Measurements from ENCODE around the gene CTPS2. TPM values are rescaled to one million over a fixed set of nuclear protein-coding genes. Genes with fewer than 3 reads are reported as not detected.

The CTPS2 gene
- total RNA-seq, 1 donor from 2014 or later: 78.1 TPM

DNA sequence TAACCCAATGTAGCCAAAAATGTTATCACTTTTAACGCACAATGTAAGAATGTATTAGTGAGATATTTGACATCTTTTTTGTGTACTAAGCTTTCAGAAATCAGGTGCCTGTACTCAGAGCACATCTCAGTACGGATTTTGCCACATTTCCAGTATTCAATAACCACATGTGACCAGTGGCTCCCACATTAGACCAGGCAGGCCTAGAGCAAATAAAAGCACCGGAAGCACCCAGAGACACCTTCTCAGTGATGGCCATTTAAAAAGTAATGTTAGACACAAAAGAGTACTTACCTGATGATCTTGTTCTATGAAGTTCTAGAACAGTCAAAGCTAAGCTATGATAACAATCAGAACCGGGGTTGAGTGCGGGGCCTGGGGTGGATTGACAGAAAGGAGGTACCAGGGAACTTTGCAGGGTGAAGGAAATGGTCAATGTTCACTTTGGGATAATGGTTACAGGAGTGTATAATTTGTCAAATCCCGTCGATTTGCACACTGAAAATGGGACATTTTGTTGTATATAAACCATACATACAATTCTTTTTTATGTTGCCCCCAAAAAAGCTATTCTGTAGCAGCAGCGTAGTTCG is 1.2 kb downstream of the CTPS2 start:
- H3K27me3 Mint-ChIP-seq (ENCODE audit: low read depth): no peaks in the 10 kb centered on the region
- TF ChIP-seq, protein P1, sequence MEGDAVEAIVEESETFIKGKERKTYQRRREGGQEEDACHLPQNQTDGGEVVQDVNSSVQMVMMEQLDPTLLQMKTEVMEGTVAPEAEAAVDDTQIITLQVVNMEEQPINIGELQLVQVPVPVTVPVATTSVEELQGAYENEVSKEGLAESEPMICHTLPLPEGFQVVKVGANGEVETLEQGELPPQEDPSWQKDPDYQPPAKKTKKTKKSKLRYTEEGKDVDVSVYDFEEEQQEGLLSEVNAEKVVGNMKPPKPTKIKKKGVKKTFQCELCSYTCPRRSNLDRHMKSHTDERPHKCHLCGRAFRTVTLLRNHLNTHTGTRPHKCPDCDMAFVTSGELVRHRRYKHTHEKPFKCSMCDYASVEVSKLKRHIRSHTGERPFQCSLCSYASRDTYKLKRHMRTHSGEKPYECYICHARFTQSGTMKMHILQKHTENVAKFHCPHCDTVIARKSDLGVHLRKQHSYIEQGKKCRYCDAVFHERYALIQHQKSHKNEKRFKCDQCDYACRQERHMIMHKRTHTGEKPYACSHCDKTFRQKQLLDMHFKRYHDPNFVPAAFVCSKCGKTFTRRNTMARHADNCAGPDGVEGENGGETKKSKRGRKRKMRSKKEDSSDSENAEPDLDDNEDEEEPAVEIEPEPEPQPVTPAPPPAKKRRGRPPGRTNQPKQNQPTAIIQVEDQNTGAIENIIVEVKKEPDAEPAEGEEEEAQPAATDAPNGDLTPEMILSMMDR (IDR thresholded peaks at IDR 0.05; ENCODE audit: unreplicated experiment): no peak
- no peaks in the 10 kb centered on the region for H3K9me3 Mint-ChIP-seq
- peaks cover 22% of the 10 kb centered on the region for H3K4me1 Mint-ChIP-seq
- peaks cover 12% of the 10 kb centered on the region for H3K36me3 Mint-ChIP-seq
- no peak for DNase-seq (ENCODE audit: low spot score in 2 of 2, unreplicated experiment in 2 of 2)
- H3K27ac Mint-ChIP-seq: peak overlapping the region; percentile 96
- H3K4me3 Mint-ChIP-seq: peak overlapping the region; percentile 93

DNA sequence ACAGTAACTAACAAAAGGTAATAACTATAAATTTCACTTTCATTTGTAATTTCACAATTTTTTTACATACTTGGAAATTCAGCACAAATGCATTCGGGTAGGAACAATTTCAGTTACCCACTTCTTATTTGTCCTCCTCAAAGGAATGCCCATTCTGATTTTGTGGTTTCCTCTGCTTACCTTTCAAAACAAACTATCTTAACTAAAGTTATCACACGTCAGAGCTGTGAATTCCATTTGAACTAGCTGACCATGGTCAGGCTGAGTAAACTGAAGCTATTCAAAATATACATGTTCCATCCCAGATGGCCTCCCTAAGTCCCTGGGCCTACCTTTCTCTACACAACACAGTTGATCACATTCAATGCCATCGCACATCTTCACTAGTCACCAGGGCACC is 4.5 kb downstream of the CTPS2 start:
- DNase-seq (ENCODE audit: low spot score in 2 of 2, unreplicated experiment in 2 of 2): no peak
- peaks cover 22% of the 10 kb centered on the region for H3K4me1 Mint-ChIP-seq
- no peak overlapping the region for H3K27ac Mint-ChIP-seq
- no peaks in the 10 kb centered on the region for H3K9me3 Mint-ChIP-seq
- TF ChIP-seq, protein P1 (IDR thresholded peaks at IDR 0.05; ENCODE audit: unreplicated experiment): no peak
- peaks cover 20% of the 10 kb centered on the region for H3K36me3 Mint-ChIP-seq
- no peaks in the 10 kb centered on the region for H3K27me3 Mint-ChIP-seq (ENCODE audit: low read depth)
- no peak overlapping the region for H3K4me3 Mint-ChIP-seq

DNA sequence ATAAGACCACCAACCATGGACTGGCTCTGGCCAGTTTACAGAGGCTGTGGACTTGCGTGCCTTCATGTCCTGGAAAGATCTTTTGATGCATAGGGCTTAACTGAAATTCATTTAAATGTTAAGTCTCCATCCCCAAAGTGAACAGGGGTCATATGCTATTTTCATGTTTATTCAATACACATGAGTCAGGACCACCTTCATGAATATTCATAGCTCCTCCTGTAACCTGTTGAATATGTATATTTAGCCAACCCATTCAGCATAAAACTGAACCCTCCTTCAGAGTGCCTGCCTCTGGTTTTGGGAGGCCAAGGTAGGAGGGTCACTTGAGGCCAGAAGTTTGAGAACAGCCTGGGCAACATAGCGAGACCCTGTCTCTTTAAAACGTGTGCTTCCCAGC is 7.1 kb downstream of the CTPS2 start:
- Mint-ChIP-seq H3K27ac (no peak overlapping the region), H3K27me3 (ENCODE audit: low read depth) (no peaks in the 10 kb centered on the region), H3K9me3 (no peaks in the 10 kb centered on the region), H3K4me3 (no peak overlapping the region), H3K4me1 (peaks cover 6% of the 10 kb centered on the region), H3K36me3 (peaks cover 41% of the 10 kb centered on the region)
- DNase-seq (ENCODE audit: low spot score in 2 of 2, unreplicated experiment in 2 of 2): no peak
- TF ChIP-seq, protein P1 (IDR thresholded peaks at IDR 0.05; ENCODE audit: unreplicated experiment): no peak

DNA sequence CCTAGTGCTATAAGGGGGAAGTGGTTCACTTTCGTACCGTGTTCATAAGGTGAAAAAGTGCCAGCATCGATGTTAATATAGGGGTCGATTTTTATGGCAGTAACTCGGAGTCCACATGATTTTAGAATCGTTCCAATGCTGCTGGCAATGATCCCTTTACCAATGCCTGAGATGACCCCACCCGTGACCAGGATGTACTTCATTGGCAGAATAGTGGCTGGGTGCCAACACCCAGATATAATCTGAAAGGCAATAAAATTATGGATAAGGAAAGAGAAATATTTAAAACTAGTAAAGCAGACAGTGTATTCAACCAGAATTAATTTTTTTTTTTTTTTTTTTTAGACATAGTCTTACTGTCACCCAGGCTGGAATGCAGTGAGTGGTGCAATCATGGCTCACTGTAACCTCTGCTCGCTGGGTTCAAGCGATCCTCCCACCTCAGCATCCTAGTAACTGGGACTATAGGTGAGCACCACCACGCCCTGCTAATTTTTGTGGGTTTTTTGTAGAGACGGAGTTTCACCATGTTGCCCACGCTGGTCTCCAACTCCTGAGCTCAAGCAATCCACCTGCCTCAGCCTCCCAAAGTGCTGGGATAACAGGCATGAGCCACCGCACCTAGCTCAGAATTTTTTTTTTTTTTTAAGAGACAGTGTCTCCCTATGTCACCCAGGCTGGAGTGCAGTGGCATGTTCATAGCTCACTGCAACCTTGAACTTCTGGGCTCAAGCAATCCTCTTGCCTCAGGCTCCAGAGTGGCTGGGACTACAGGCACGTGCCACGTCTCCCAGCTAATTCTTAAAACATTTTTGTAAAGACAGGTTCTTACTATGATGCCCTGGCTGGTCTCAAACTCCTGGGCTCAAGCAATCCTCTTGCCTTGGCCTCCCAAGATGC is 9.5 kb downstream of the CTPS2 start:
- Mint-ChIP-seq H3K4me3 (no peak overlapping the region), H3K27ac (no peak overlapping the region), H3K9me3 (no peaks in the 10 kb centered on the region), H3K4me1 (no peaks in the 10 kb centered on the region), H3K27me3 (ENCODE audit: low read depth) (no peaks in the 10 kb centered on the region), H3K36me3 (peaks cover 40% of the 10 kb centered on the region)
- TF ChIP-seq, protein P1 (IDR thresholded peaks at IDR 0.05; ENCODE audit: unreplicated experiment): no peak
- DNase-seq (ENCODE audit: low spot score in 2 of 2, unreplicated experiment in 2 of 2): no peak

DNA sequence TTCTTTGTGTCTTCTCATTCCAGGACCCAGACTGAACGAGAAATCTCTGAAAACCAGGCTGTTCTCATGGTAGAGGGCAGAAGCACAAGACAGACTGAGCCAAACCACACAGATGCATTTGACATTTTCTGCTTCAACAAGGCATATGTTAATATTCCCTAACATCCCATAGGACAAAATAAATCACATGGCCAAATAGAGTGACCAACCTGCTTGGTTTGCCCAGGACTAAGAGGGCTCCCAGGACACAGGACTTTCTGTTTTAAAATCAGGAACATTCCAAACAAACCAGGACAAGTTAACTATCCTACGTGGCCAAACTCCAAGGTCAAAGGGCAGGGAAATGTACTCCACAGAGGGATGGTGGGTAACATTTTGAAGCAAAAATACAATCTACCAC is 11.7 kb downstream of the CTPS2 start:
- Mint-ChIP-seq H3K27ac (no peak overlapping the region), H3K27me3 (ENCODE audit: low read depth) (no peaks in the 10 kb centered on the region), H3K36me3 (peaks cover 53% of the 10 kb centered on the region), H3K4me3 (no peak overlapping the region), H3K4me1 (no peaks in the 10 kb centered on the region), H3K9me3 (no peaks in the 10 kb centered on the region)
- TF ChIP-seq, protein P1 (IDR thresholded peaks at IDR 0.05; ENCODE audit: unreplicated experiment): no peak
- DNase-seq (ENCODE audit: low spot score in 2 of 2, unreplicated experiment in 2 of 2): no peak
